COLO668 (cell line): ENCODE results near the gene CMTM4.
"Not testable (repeated sequence)": the region's sequence is repeated elsewhere in the genome, so short reads cannot be mapped to it uniquely, and the experiment has no call there.

Source experiments
- DNase-seq: peaks from one replicate; lab custom pipeline; 2025; ENCODE audit not compliant: unreplicated experiment; lab: John Stamatoyannopoulos, UW

CMTM4 gene

DNA sequence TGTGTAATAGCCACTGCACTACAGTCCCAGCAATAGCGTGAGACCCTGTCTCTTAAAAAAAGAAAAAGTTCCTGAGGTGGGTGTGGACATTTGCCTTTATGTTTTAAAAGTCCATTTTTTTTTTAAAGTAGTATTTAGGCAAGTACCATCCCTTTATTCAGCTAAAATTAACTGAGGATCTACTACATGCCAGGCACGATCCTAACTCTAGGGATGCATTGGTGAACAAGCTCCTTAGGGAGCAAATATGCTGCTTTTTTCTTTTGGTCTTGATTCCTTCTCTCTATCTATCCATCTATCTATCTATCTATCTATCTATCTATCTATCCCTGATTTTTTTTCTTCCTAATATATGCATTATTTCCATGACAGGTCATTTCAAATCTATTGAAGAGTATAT lies 47.4 kb downstream of the CMTM4 start:
- no peak for DNase-seq

DNA sequence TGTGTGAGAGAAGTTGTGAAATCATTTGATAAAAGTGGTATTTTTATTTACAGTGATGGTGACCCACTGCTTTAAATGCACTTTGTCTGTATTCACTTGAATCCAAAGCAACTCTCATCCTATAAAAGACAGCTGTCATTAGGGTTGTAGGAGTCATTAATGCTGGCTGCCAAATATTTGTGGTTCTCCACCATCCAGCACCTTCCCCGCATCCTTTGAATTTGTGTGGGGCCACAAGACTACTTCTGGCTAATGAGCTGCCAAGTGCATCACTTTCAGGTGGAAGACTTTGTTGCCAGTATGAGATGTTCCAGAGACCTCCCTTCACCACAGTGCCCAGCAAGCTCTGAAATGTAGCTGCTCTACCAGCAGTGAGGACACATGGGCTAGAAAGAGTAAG lies 48.7 kb downstream of the CMTM4 start:
- DNase-seq = no peak

DNA sequence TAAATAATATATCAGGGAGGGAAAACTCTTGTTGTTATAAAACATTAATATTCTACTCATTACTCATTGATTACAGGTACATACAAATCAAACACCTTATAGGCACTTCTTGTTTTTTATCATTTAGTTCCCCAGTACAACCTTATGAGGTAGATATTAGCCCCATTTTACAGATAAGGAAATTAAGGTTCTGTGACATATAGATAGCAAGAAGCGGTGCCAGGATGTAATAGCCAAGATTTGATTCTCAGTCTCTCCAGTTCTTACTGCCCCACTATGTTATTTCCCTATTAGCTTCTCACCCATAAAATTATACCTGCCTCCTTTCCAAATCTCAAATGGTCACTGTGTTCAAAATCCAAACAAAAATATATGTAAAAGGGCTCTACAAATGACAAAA lies 55.2 kb downstream of the CMTM4 start:
- DNase-seq = no peak

DNA sequence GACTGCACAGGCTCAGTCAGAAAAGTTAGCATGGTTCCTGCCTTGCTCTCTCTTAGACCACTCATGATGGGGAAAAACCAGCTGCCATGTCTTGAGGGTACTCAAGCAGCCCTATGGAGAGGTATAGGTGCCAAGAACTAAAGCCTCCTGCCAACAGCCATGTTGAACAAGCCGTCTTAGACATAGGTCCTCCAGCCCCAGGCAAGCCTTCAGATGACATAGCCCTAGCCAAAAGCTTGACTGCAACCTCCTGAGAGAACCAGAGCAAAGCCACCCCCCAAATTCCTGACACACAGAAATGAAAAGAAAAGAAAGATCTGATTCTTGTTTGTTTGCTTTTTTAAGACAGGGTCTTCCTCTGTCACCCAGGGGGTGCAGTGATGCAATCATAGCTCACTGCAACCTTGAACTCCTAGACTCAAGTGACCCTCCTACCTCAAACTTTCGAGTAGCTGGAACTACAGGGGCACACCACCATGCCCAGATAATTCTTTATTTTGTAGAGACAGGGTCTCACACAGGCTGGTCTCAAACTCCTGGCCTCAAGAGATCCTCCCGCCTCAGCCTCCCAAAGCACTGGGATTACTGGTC lies 55.7 kb downstream of the CMTM4 start:
- no peak for DNase-seq

DNA sequence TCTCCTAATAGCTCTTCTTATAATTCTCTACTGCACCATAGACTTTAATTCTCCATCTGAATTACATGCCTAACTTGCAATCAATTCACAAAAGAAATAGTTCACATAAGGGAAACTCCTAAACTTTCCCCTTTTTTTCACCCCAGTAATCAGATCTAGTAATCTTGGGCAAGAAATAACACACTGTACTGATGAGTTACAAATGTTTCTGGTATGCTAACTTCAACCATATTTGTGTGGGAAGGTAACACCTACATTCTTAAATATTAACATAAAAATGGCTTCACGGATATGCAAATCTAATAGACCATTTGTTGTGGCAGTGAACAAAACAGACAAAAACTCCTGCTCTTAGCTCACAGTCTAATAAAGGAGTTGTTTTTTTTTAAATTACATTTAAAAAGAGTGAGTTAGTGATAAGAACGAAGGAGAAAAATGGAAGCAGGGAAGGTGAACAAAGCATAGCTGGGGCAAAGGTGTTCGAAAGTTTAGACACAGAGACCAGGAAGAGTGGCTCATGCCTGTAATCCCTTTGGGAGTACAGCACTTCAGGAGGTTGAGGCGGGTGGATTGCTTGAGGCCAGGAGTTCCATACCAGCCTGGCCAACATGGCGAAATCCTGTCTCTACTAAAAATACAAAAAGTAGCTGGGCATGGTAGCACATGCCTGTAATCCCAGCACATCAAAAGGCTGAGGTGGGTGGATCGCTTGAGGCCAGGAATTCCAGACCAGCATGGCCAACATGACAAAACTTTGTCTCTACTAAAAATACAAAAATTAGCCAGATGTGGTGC lies 57.3 kb downstream of the CMTM4 start:
- DNase-seq = no peak

DNA sequence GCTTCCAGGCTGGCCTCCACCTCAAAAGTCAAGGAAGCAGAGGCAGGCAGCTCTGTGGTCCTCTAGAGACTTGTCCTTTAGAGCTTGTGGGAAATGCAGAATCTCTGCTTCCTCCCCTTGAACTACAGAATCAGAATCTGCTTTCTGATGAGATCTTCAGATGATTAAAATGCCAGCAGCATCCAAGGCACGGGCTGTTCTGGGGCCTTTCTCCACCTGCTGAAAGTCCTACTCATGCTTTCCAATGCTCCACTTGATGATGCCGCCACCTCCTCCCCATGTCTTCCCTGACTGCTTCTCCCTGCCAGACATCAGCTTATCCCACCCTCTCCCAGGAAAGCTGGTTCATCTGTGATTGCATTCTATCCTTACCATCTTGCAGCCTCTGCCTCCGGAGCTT lies 58.7 kb downstream of the CMTM4 start:
- no peak for DNase-seq

DNA sequence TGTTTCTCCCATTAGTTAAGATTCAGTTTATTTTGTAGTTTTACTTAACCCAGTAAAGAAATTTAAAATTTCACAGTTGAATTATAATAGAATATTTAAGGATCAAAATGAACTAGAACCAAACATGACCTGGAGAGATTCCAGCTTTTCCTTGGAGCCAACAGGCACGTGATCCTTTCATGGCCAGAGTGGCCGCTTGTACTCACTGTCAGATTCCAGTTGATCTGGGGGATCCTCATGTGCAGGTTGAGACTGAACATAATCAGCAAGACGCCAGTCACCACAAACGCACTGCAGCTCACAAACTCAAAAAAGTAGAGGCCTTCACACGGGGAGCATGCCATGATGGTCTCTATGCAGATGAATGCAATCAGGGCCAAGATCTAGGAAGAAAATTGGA lies 60.3 kb downstream of the CMTM4 start:
- no peak for DNase-seq

DNA sequence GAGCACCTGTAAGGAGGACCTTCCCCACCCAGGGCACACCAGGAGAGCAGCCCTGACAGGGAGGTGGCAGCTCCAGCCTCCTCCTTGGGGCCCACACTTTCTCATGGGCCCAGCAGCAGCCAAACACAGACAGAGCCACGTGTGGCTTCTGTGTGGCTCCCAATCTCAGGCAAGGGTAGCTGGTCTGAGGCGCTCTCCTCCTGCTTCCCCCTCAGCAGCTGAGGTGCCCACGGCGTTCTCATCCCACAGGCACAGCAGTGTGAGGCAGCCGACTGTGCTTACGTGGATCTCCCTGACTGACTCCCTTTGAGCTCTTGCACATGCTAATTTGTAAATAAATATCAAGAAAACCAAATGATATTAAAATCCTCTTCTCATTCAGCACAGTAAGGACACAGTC lies 61.1 kb downstream of the CMTM4 start:
- DNase-seq = no peak

DNA sequence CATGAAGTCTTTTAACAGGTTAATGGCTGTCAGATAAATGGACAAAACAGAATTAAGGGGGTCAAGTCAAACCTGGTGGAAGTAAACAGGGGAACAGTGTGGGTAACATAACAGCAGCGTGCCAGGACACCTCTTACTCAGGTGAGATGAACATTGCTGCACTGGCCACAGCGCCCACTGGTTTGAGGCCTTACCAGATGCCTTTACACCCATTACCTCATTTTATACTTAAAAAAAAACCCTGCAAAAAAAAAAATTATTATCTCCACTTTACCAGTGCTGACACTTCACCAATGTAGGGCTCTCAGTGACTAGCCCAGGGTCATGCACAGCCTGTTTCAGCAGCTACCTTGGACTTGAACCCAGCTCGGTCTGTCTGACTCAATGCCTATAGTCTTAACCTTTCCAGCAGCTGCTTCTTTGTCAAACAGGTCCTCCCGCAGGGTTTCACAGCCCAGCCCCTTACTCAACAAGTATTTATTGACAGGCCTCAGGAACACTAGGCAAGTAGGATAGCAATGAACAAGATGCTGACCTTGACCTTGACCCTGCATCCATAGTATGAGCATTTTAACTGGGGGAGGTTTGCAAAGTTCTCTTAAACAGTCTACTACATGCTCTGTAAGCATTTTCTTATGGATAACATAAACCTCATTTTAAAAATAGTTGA lies 61.9 kb downstream of the CMTM4 start:
- no peak for DNase-seq

DNA sequence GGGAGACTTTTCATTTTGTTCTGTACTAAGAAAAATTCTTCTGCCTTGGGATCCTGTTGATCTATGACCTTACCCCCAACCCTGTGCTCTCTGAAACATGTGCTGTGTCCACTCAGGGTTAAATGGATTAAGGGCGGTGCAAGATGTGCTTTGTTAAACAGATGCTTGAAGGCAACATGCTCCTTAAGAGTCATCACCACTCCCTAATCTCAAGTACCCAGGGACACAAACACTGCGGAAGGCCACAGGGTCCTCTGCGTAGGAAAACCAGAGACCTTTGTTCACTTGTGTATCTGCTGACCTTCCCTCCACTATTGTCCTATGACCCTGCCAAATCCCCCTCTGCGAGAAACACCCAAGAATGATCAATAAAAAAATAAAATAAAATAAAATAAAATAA lies 65.0 kb downstream of the CMTM4 start:
- DNase-seq = not testable (repeated sequence)

DNA sequence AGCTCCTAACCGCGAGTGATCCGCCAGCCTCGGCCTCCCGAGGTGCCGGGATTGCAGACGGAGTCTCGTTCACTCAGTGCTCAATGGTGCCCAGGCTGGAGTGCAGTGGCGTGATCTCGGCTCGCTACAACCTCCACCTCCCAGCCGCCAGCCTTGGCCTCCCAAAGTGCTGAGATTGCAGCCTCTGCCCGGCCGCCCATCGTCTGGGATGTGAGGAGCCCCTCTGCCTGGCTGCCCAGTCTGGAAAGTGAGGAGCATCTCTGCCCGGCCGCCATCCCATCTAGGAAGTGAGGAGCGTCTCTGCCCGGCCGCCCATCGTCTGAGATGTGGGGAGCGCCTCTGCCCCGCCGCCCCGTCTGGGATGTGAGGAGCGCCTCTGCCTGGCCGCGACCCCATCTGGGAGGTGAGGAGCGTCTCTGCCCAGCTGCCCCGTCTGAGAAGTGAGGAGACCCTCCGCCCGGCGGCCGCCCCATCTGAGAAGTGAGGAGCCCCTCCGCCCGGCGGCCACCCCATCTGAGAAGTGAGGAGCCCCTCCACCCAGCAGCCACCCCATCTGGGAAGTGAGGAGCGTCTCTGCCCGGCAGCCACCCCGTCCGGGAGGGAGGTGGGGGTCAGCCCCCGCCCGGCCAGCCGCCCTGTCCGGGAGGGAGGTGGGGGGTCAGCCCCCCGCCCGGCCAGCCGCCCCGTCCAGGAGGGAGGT lies 65.8 kb downstream of the CMTM4 start:
- not testable (repeated sequence) for DNase-seq

DNA sequence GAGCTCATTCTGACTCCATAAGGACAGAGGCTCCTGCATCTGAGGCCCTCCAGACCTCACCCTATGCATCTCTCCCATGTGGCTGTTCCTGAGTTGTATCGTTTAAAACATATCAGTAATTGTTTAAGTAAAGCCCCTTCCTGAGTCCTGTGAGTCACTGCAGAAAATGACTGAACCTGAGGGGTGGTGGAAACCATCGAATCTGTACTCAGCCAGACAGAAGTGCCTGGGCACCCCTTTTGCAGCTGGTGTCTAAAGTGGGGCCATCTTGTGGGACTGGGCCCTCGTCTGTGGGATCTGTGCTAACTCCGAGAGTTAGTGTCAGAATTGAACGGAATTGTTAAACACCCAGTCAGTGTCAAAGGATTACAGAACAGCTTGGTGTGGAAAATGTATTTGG lies 66.7 kb downstream of the CMTM4 start:
- DNase-seq = no peak

DNA sequence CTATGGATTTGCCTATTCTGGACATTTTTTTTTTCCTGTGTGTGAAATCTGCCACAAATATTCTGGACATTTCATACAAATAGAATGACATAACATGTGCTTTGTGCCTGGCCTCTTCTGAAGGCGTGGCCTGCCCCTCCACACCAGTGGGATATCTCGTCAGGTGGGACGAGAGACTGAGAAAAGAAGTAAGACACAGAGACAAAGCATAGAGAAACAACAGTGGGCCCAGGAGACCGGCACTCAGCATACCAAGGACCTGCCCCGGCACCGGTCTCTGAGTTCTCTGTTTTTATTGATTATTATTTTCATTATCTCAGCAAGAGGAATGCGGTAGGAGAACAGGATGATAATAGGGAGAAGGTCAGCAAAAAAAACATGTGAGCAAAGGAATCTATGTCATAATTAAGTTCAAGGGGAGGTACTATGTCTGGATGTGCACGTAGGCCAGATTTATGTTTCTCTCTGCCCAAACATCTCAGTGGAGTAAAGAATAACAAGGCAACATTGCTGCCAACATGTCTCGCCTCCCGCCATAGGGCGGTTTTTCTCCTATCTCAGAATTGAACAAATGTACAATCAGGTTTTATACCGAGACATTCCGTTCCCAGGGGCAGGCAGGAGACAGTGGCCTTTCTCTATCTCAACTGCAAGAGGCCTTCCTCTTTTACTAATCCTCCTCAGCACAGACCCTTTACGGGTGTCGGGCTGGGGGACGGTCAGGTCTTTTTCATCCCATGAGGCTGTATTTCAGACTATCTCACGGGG lies 68.7 kb downstream of the CMTM4 start:
- not testable (repeated sequence) for DNase-seq

DNA sequence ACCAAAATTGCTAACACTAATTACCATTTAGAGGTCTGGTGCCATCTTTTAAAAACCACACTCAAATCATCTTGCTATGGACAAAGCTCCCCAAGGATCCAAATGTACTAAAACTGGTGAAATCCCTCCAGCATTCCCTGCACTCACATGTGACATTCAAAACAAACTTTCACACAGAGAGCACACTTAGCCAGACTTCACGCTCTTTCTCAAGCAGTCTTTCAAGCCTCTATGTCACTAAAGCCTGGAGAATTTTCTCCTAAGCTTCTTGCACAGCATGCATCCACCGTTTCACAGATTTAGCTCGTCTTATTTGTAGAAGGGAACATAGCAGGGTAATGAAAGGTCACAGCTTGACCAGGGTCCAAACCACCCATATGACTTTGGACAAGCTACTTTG lies 72.8 kb downstream of the CMTM4 start:
- DNase-seq = no peak

DNA sequence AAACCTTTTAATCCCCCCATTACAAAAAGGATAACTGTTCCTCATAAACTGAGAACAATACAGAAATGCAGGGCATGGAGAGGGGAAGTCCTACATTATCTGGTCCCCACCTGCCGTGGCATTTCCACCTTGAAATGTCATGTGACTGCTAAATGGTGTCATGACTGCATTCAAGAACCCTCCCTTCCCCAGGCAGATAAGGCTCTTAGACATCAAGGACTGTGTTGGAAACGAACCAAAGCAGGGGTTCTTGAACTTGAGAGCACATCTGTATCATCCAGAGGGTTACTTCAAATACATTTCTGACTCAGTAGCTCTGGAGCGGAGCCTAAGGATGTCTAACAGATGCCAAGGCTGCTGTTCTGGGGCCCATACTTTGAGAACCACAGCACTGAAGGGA lies 73.7 kb downstream of the CMTM4 start:
- DNase-seq = no peak

DNA sequence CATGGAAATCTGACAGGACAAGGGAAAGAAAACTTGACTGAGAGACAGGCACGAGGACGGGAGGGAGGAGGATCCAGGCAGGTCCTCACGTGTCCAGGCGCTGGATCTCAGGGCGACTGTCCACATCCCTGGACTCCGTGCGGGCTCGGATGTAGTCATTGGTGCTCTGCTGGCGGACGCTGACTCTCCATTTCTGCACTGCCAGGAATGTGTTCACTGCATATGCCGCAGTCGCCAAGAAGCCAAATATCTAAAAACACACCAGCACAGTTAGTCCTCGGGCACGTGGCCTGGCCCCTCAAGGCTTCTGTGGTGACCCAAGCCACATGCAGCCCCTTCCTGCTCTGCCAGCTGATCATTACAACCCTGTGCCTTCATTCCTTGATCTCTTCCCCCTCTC lies 74.6 kb downstream of the CMTM4 start:
- no peak for DNase-seq

DNA sequence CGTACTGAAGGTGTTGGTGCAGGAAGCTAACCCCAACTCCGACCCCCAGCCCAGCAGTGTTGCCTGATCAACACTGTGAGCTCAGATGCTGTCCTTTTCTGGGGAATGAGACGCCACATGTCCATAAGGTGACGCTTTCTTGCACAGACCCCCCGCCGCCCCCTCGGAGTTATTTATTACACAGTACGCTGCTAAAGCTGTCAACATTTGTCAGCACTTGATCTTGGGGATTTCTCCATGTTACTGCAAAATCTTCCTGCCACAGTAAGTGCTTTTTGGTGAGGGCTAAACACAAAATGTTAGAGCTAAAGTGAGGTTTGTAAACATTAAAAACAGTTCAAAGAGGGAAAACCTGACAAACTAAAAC lies 76.1 kb downstream of the CMTM4 start:
- no peak for DNase-seq

DNA sequence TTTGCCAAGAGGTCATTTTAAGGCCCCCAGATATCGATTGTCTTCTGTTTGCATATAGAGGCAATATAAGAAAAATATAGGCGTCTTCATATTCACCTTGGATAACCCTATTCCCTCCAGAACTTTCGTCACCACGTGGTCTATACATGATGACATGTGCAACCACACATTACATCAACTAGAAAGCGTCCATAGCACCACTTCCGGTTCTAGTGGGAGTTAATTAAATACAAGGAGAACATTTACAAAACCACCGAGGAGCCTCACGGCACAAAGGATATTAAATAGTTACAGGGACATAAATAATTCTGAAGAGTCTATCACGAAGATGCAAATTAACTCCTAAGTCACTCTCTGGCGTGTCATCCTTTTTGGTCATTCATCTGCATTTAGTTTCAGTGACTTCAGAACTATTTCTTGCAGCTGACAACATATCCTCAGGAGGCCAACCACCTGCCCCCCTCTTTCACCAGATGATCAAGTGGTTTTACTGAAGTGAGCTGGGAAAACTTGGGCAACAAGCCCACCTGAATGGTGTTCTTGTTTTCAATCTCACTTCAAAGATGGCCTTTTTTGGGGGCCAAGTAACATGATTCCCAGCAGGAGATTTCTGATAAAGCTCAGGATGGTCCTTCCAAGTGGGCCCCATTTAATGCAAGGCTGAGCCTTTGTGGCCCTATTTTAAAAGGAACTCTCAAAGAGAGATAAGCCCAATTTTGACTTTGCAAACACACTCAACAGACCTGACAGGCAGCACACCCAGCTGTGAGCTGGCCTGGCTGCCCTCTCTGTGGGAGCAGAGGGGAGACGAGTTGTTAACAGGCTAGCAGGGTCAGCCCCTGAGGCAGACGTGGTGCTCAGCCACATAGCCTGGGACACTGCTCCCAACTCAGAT lies 76.8 kb downstream of the CMTM4 start:
- no peak for DNase-seq

DNA sequence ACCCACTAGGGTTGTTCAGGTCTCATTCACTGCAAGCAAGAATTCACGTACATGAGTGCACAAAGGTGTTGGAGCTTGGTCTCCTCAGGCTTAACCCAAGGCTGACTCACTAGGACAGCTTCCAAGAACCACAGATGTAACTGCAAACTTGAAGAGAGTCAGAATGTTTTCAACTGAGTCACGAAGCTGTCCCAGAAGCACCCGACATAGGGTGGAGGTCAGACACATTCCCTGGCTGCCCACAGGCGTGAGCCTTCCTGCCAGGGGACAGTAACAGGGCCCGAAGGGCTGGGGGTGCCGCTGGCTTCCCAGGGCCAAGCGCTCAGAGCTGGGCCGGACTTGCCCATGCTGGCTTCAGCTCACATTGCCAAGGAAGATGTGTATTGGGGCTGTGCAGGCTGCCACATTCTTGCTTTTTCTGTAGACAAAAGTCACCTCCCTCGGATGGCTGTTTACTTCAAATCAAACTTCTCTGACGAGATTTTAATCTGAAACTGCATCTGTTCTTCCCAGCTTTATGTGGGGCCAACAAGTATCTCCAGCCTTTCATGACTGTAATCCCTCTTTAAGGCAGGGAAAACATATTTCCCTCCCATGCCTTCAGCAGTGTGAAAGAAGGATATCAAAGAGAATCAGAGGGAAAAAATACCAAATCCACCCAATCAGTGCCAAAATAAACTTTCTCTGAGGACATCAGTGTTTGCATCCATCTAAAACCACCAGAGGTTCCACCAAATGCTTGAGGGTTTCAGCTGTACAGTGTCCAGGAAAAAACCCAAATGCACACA lies 77.8 kb downstream of the CMTM4 start:
- DNase-seq = no peak
